Measurements from ENCODE around the gene BUB1.
"Not testable (repeated sequence)": the region's sequence is repeated elsewhere in the genome, so short reads cannot be mapped to it uniquely, and the experiment has no call there.

Gene BUB1

GRCh38 chr2:110653861-110654260 lies 24.0 kb downstream of the BUB1 start:
- DNase-seq = no peak

- no peak for DNase-seq
Observed at GRCh38 chr2:110650346-110650745, 27.5 kb downstream of the BUB1 start.

- no peak for DNase-seq
Observed at GRCh38 chr2:110647777-110648176, 30.1 kb downstream of the BUB1 start.

- DNase-seq = no peak
Observed at GRCh38 chr2:110645616-110646015, 32.2 kb downstream of the BUB1 start.

- no peak for DNase-seq
Observed at GRCh38 chr2:110644357-110644756, 33.5 kb downstream of the BUB1 start.

GRCh38 chr2:110642360-110642759 lies 35.5 kb downstream of the BUB1 start:
- no peak for DNase-seq

- no peak for DNase-seq
Observed at GRCh38 chr2:110639972-110640371, 37.9 kb downstream of the BUB1 start.

- no peak for DNase-seq
Observed at GRCh38 chr2:110638952-110639695, 38.7 kb downstream of the BUB1 start.

- no peak for DNase-seq
Observed at GRCh38 chr2:110638004-110638403, 39.9 kb downstream of the BUB1 start.

GRCh38 chr2:110637093-110637492 lies 40.8 kb downstream of the BUB1 start:
- no peak for DNase-seq

- not testable (repeated sequence) for DNase-seq
Observed at GRCh38 chr2:110635949-110636628, 41.8 kb downstream of the BUB1 start.

- DNase-seq = not testable (repeated sequence)
Observed at GRCh38 chr2:110627348-110627747, 50.5 kb downstream of the BUB1 start.

GRCh38 chr2:110619326-110619939 lies 58.4 kb downstream of the BUB1 start:
- DNase-seq = not testable (repeated sequence)

GRCh38 chr2:110613927-110614326 lies 63.9 kb downstream of the BUB1 start:
- not testable (repeated sequence) for DNase-seq

GRCh38 chr2:110610613-110611250 lies 67.1 kb downstream of the BUB1 start:
- not testable (repeated sequence) for DNase-seq

- not testable (repeated sequence) for DNase-seq
Observed at GRCh38 chr2:110609843-110610612, 67.8 kb downstream of the BUB1 start.

- DNase-seq = not testable (repeated sequence)
Observed at GRCh38 chr2:110608788-110609502, 68.9 kb downstream of the BUB1 start.

- not testable (repeated sequence) for DNase-seq
Observed at GRCh38 chr2:110605057-110605456, 72.8 kb downstream of the BUB1 start.

GRCh38 chr2:110603917-110604591 lies 73.8 kb downstream of the BUB1 start:
- DNase-seq = not testable (repeated sequence)

- not testable (repeated sequence) for DNase-seq
Observed at GRCh38 chr2:110602139-110602538, 75.7 kb downstream of the BUB1 start.

- DNase-seq = not testable (repeated sequence)
Observed at GRCh38 chr2:110591973-110592372, 85.9 kb downstream of the BUB1 start.

Measured in effector CD8-positive, alpha-beta T cell (primary cell).